SK-N-SH (cell line): ENCODE results near the gene DOCK6.

Experiments
- GATA2 ChIP-seq: sonication (generic); formaldehyde crosslinking; IDR thresholded peaks from 2 replicates; pipeline ENCODE4 v1.5.0; 2020; ENCODE audit warnings: mild to moderate bottlenecking, missing genetic modification reagents
- JUND ChIP-seq: IDR thresholded peaks from 2 replicates; pipeline ENCODE4 v1.4.0; 2012
- MAX ChIP-seq: IDR thresholded peaks from 2 replicates; pipeline ENCODE4 v1.4.0; 2012; ENCODE audit warnings: low read depth
- NFIC ChIP-seq: IDR thresholded peaks from 2 replicates; pipeline ENCODE4 v1.4.0; 2012; ENCODE audit warnings: borderline replicate concordance
- NRF1 ChIP-seq: IDR thresholded peaks from 2 replicates; pipeline ENCODE4 v1.6.1; 2012; ENCODE audit warnings: low read depth, mild to moderate bottlenecking, low read length
- POLR2AphosphoS5 ChIP-seq: IDR thresholded peaks from 2 replicates; pipeline ENCODE4 v1.6.1; 2012; ENCODE audit warnings: low read depth, low read length
- RCOR1 ChIP-seq: fragments of 150-350 bp; IDR thresholded peaks from 2 replicates; pipeline ENCODE4 v1.6.1; 2017; ENCODE audit warnings: antibody characterized with exemption, low read length
- TAF1 ChIP-seq: IDR thresholded peaks from 2 replicates; pipeline ENCODE4 v1.6.1; 2012; ENCODE audit warnings: low read depth, mild to moderate bottlenecking, low read length, moderate library complexity, borderline replicate concordance
- YY1 ChIP-seq: IDR thresholded peaks from 2 replicates; pipeline ENCODE4 v1.4.0; 2012; ENCODE audit warnings: low read depth, mild to moderate bottlenecking
- TF ChIP-seq, protein P1 (sequence below): fragments of 200-600 bp; sonication (generic); IDR thresholded peaks from 2 replicates; pipeline ENCODE4 v1.6.1; 2017; ENCODE audit warnings: antibody characterized with exemption, mild to moderate bottlenecking, moderate library complexity
- TF ChIP-seq, protein P2 (sequence below): IDR thresholded peaks from 2 replicates; pipeline ENCODE4 v1.4.0; 2012; ENCODE audit warnings: low read depth, borderline replicate concordance

DNA sequence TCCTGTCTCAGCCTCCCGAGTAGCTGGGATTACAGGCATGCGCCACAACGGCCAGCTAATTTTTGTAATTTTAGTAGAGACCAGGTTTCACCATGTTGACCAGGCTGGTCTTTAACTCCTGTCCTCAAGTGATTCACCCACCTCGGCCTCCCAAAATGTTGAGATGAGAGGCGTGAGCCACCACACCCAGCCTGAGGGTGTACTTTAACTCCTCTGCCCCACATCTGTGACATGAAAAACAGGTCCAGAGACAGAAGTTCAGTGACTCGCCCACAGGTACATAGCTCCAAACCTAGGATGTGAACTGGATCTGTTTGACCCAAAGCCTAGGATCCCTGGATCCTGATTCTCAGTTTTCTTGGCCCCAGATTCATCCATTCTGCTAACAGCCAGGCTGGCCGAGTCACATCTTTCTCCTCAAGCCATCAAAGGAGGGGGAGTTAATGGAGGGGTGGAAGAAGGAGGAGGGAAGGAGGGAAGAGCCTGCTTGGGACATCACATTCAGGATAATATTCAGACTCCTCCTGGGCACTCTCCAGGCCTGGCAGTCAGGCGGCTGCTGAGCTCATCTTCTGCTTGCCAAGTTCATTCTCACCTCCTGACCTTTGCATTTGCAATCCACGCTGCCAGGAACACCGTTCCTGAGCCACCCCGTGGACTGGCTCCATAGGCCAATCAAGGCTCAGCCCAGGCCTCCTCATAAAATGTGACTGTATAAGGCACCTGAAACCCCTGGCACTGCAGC lies 109.8 kb downstream of the DOCK6 start:
- TF ChIP-seq, protein P1, sequence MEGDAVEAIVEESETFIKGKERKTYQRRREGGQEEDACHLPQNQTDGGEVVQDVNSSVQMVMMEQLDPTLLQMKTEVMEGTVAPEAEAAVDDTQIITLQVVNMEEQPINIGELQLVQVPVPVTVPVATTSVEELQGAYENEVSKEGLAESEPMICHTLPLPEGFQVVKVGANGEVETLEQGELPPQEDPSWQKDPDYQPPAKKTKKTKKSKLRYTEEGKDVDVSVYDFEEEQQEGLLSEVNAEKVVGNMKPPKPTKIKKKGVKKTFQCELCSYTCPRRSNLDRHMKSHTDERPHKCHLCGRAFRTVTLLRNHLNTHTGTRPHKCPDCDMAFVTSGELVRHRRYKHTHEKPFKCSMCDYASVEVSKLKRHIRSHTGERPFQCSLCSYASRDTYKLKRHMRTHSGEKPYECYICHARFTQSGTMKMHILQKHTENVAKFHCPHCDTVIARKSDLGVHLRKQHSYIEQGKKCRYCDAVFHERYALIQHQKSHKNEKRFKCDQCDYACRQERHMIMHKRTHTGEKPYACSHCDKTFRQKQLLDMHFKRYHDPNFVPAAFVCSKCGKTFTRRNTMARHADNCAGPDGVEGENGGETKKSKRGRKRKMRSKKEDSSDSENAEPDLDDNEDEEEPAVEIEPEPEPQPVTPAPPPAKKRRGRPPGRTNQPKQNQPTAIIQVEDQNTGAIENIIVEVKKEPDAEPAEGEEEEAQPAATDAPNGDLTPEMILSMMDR: no peak
- TF ChIP-seq YY1 (0 out of 2 replicates have a peak, but pooled peaks have one; percentile 10), NFIC (peak; percentile 61; the same call in 1 of the 2 replicates), RCOR1 (no peak), TAF1 (no peak), POLR2AphosphoS5 (no peak), JUND (no peak), GATA2 (CRISPR knock-in tag) (no peak), MAX (peak; percentile 64; the same call in 1 of the 2 replicates), NRF1 (no peak)
- TF ChIP-seq, protein P2, sequence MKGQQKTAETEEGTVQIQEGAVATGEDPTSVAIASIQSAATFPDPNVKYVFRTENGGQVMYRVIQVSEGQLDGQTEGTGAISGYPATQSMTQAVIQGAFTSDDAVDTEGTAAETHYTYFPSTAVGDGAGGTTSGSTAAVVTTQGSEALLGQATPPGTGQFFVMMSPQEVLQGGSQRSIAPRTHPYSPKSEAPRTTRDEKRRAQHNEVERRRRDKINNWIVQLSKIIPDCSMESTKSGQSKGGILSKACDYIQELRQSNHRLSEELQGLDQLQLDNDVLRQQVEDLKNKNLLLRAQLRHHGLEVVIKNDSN: no peak
